Adipocyte (in vitro differentiated cells): ENCODE results near the gene UPB1.
"Not testable (repeated sequence)": the region's sequence is repeated elsewhere in the genome, so short reads cannot be mapped to it uniquely, and the experiment has no call there.

Source experiments
- DNase-seq: peaks from one replicate; pipeline ENCODE4 v3.0.0-alpha.2; 2015; ENCODE audit warnings: low read depth
- H3K27me3 ChIP-seq: replicated peaks from 2 replicates; pipeline ENCODE4 v1.7.0; 2013; ENCODE audit warnings: mild to moderate bottlenecking, low read length, moderate library complexity; ENCODE audit not compliant: control insufficient read depth, insufficient read depth
- H3K36me3 ChIP-seq: 2 replicates; pipeline ENCODE4 v1.7.0; 2013; ENCODE audit warnings: low read length, mild to moderate bottlenecking, moderate library complexity; ENCODE audit not compliant: control insufficient read depth, insufficient read depth, severe bottlenecking
- H3K4me1 ChIP-seq: 2 replicates; pipeline ENCODE4 v1.7.0; 2013; ENCODE audit warnings: mild to moderate bottlenecking, low read length, moderate library complexity; ENCODE audit not compliant: control insufficient read depth, insufficient read depth
- H3K4me3 ChIP-seq: 2 replicates; pipeline ENCODE4 v1.7.0; 2013; ENCODE audit warnings: mild to moderate bottlenecking, low read length, moderate library complexity
- H3K9ac ChIP-seq: 2 replicates; pipeline ENCODE4 v1.7.0; 2013; ENCODE audit warnings: mild to moderate bottlenecking, low read length, moderate library complexity
- H3K9me3 ChIP-seq: 2 replicates; pipeline ENCODE4 v1.7.0; 2013; ENCODE audit warnings: mild to moderate bottlenecking, low read length, moderate library complexity; ENCODE audit not compliant: control insufficient read depth

UPB1 gene

DNA sequence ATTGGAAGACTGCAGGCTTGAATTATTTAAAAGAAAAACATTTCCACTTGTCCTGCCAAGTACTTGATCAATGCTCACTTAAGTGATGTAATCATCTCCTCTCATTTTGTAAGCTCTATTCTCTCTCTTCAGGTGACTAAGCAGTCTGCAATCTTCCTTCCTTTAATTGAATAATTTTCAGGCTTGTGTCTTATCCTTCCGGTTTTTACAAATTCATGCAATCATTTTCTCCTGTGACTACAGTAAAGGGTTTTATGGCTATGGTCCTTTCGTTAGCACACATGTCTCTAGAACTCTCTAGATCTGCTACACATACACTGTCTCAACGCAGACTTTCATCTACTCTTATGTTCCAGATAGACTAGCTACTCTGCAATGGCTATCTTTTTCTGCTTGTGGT lies 12.6 kb upstream of the UPB1 start:
- Histone ChIP-seq H3K9me3 (no peaks in the 10 kb centered on the region), H3K27me3 (no peaks in the 10 kb centered on the region), H3K9ac (peak overlapping the region; percentile 21), H3K4me3 (no peak overlapping the region), H3K36me3 (no peaks in the 10 kb centered on the region), H3K4me1 (peaks cover 29% of the 10 kb centered on the region)
- DNase-seq = peak; percentile 83

DNA sequence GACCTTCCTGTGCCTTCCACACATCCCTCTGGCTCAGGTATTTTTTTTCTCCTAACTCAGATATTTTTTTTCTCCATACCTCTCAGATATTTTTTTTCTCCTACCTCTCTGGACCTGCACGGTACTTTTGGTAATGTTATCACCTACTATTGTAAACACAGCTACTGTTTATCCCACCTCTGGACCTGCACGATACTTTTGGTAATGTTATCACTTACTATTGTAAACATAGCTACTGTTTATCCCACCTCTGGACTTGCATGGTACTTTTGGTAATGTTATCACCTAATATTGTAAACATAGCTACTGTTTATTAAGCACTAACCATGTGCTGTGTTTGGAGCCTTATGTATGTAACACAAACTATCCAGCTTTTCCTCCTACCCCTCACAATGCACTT lies 12.1 kb upstream of the UPB1 start:
- H3K9me3 ChIP-seq = no peaks in the 10 kb centered on the region
- H3K4me1 ChIP-seq = peaks cover 28% of the 10 kb centered on the region
- H3K4me3 ChIP-seq = no peak overlapping the region
- no peaks in the 10 kb centered on the region for H3K36me3 ChIP-seq
- H3K9ac ChIP-seq = peak overlapping the region; percentile 21
- no peaks in the 10 kb centered on the region for H3K27me3 ChIP-seq
- DNase-seq = no peak

DNA sequence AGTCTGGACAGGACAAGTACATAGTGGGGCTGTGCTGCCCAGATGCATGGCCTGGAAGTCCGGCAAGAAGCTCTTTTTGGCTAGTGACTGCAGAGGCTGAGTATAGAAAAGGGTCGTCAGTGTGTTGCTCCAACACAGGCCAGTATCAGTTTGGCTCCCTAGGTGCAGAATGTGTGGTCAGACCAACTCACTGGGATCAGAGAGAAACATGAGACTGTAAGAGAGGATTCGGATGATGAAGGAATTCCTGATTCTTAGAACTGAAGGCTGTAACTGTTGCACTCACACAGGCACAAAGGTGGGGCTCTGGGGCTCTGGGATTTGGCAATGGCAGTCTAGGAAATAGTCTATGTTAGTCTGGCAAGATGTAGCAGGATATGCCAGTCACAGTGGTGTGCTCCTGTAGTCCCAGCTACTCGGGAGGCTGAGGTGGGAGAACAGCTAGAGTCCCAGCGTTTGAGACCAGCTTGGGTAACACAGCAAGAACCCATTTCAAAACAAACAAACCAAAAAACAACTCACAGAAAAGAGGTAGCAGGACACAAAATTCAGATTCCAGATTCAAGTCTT lies 11.1 kb upstream of the UPB1 start:
- H3K36me3 ChIP-seq = no peaks in the 10 kb centered on the region
- no peaks in the 10 kb centered on the region for H3K9me3 ChIP-seq
- no peak overlapping the region for H3K4me3 ChIP-seq
- H3K4me1 ChIP-seq = peaks cover 28% of the 10 kb centered on the region
- no peaks in the 10 kb centered on the region for H3K27me3 ChIP-seq
- H3K9ac ChIP-seq = no peak overlapping the region
- DNase-seq = peak; percentile 33

DNA sequence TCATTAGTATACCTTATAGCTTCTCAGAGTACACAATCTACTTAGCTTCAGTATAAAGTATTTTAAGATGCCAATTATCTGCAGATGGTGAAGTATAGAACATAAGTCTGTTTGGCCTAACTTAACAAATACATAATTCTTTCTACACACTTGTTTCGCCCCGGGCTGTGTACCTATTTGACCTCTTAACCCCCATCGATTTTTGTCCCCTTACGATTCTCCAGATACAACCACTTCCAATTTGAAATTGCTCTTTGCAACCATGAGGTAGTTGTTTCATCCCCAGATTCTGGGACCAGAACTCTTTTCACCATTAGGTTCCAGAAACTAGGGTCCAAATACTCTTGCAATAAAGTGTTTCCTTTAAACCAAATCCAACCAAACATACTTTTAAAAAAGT lies 10.0 kb upstream of the UPB1 start:
- no peak for DNase-seq
- no peaks in the 10 kb centered on the region for H3K27me3 ChIP-seq
- H3K4me1 ChIP-seq = peaks cover 28% of the 10 kb centered on the region
- no peak overlapping the region for H3K4me3 ChIP-seq
- no peak overlapping the region for H3K9ac ChIP-seq
- H3K9me3 ChIP-seq = no peaks in the 10 kb centered on the region
- no peaks in the 10 kb centered on the region for H3K36me3 ChIP-seq

DNA sequence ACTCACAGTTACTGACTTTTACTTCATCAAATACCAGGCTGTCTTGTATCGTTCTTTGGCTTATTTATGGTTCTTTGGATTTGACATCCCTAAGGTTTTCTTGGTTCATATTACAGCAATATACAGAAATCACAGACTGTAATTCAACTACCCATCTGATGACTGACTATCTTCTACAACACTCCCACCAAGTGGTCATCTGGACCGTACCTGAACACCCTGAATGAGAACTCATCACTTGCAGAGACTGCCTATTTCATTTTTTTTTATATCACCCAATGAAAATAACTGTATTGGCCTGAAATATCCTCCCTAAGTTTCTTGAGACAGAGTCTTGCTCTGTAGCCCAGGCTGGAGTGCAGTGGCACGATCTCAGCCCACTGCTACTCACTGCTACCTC lies 9.5 kb upstream of the UPB1 start:
- H3K4me3 ChIP-seq = no peak overlapping the region
- no peak overlapping the region for H3K9ac ChIP-seq
- H3K4me1 ChIP-seq = peaks cover 28% of the 10 kb centered on the region
- H3K9me3 ChIP-seq = no peaks in the 10 kb centered on the region
- no peaks in the 10 kb centered on the region for H3K27me3 ChIP-seq
- no peak for DNase-seq
- H3K36me3 ChIP-seq = no peaks in the 10 kb centered on the region

DNA sequence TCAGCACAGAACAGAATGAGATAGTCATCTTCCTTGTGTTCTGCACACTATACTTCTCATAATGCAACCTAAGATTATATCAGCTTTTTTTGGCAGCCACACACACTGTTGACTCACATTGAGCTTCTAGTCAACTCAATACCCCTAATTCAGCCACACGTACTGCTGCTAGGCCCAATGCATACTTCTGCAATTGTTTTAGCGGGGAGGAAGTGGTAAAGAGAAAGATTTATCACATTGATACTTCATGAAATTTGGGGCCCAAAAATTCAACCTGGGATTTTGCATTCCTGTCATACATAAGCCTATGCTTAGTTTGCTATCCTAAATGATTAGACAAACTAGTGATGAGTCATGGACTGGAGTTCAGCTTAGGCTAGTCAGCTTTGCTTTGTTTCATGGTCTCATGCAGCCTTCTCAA lies 8.6 kb upstream of the UPB1 start:
- Histone ChIP-seq H3K9ac (no peak overlapping the region), H3K9me3 (no peaks in the 10 kb centered on the region), H3K4me3 (no peak overlapping the region), H3K4me1 (peaks cover 27% of the 10 kb centered on the region), H3K27me3 (no peaks in the 10 kb centered on the region), H3K36me3 (no peaks in the 10 kb centered on the region)
- DNase-seq = peak; percentile 85

DNA sequence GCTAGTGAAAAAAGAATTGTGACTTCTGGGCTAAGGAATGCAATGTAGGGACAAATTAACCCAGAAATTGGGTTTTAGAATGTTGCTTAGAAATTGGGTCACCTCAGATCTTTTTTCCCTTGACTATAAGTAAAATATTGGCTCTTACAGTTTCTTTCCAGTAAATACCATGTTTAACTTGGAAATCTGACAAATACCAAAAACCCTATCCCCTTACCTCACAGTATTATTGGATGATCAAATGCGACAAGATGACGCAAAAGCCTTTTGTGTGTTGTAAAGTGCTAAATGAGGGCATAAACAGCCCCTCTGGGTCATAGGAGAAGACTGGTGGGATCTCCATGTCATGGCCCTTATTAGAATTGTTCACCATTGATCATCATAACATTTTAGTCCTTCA lies 6.1 kb upstream of the UPB1 start:
- Histone ChIP-seq H3K36me3 (no peaks in the 10 kb centered on the region), H3K4me1 (peaks cover 9% of the 10 kb centered on the region), H3K4me3 (no peak overlapping the region), H3K9me3 (no peaks in the 10 kb centered on the region), H3K27me3 (peaks cover 7% of the 10 kb centered on the region), H3K9ac (no peak overlapping the region)
- DNase-seq = peak; percentile 55

DNA sequence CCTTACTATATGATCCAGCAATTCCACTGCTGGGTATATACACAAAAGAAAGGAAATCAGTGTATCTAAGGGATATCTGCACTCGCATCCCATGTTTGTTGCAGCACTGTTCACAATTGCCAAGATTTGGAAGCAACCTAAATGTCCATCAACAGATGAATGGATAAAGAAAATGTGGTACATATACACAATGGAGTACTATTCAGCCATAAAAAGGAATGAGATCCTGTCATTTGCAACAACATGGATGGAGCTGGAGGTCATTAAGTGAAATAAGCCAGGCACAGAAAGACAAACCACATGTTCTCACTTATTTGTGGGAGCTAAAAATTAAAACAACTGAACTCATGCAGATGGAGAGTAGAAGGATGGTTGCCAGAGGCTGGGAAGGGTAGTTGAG lies 5.7 kb upstream of the UPB1 start:
- H3K27me3 ChIP-seq = peaks cover 12% of the 10 kb centered on the region
- not testable (repeated sequence) for H3K9me3 ChIP-seq, H3K4me1 ChIP-seq, H3K36me3 ChIP-seq, H3K4me3 ChIP-seq, DNase-seq, H3K9ac ChIP-seq

DNA sequence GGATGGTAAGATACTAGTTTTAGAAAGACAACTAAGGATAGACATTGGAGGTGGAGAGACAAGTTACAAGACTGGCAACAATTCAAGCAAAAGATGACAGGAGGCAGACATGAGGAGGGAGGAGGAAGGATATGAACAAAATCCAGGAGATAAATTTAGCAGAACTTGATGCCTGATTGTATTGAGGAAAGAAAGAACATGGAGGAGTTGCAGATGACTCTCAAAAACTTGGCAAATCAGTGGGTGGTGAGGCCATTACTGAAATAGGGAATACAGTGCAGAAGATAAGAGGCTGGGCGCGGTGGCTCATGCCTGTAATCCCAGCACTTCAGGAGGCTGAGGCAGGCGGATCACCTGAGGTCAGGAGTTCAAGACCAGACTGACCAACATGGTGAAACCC lies 2.7 kb upstream of the UPB1 start:
- H3K27me3 ChIP-seq = peaks cover 23% of the 10 kb centered on the region
- no peak for DNase-seq
- H3K4me3 ChIP-seq = no peak overlapping the region
- no peaks in the 10 kb centered on the region for H3K36me3 ChIP-seq
- no peaks in the 10 kb centered on the region for H3K9me3 ChIP-seq
- no peaks in the 10 kb centered on the region for H3K4me1 ChIP-seq
- no peak overlapping the region for H3K9ac ChIP-seq

DNA sequence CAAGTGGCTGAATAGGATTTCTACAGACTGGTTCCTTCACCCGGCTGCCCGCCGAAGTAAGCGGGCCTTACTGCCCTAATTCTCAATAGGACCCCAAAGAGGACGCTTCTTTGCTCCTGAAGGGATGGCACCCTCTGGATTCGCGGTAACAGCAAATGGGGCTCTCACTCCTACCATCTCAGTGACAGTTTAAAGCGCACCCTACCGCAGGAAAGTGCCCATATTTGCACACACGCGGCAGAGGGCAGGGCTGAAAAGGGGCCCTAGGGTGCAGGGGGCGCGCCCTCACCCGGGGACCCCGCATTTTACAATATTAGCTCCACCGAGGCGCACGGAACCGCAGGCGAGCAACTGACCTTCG lies 985 bp upstream of the UPB1 start:
- Histone ChIP-seq H3K27me3 (peaks cover 26% of the 10 kb centered on the region), H3K9me3 (no peaks in the 10 kb centered on the region), H3K4me1 (no peaks in the 10 kb centered on the region), H3K36me3 (no peaks in the 10 kb centered on the region), H3K4me3 (no peak overlapping the region), H3K9ac (no peak overlapping the region)
- no peak for DNase-seq

DNA sequence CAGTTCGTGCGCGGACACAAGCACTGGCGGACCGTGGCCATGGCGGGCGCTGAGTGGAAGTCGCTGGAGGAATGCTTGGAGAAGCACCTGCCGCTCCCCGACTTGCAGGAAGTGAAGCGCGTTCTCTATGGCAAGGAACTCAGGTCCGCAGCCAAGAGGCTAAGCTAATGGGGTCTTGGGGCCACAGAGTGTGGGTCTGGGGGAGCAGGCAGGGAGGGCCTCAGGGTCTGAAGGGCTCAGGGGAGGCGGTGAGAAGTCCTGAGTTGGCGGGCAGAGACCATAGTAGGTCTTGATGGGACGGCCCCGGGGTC lies 188 bp downstream of the UPB1 start:
- H3K4me1 ChIP-seq = no peaks in the 10 kb centered on the region
- H3K36me3 ChIP-seq = no peaks in the 10 kb centered on the region
- DNase-seq = no peak
- no peaks in the 10 kb centered on the region for H3K9me3 ChIP-seq
- H3K9ac ChIP-seq = no peak overlapping the region
- no peak overlapping the region for H3K4me3 ChIP-seq
- peaks cover 34% of the 10 kb centered on the region for H3K27me3 ChIP-seq

DNA sequence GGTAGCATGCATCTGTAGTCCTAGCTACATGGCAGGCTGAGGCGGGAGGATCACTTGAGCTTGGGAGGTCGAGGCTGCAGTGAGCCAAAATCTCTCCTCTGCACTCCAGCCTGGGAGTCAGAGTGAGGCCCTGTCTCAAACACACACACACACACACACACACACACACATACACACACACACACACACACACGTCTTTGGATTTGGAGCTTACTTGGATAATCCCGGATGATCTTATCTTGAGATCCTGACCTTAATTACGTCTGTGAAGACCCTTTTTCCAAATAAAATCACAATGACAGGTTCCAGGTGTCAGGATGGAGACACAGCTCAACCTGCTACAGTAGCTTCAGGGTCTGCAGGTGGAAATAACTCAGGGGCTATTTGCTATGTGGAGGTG lies 1.1 kb downstream of the UPB1 start:
- Histone ChIP-seq H3K36me3 (no peaks in the 10 kb centered on the region), H3K27me3 (peaks cover 43% of the 10 kb centered on the region), H3K9ac (no peak overlapping the region), H3K4me3 (no peak overlapping the region), H3K4me1 (no peaks in the 10 kb centered on the region), H3K9me3 (no peaks in the 10 kb centered on the region)
- no peak for DNase-seq
